CD4-positive, alpha-beta T cell treated with Interleukin-4 for 1 hour (primary cell): Measurements from ENCODE around the gene PLAAT2.
"Not testable (repeated sequence)": the region's sequence is repeated elsewhere in the genome, so short reads cannot be mapped to it uniquely, and the experiment has no call there.

Experiments used
- DNase-seq, 2 donors: peaks; one replicate each; pipeline ENCODE4 v3.0.0-alpha.2; 2020 to 2022

The PLAAT2 gene

DNA sequence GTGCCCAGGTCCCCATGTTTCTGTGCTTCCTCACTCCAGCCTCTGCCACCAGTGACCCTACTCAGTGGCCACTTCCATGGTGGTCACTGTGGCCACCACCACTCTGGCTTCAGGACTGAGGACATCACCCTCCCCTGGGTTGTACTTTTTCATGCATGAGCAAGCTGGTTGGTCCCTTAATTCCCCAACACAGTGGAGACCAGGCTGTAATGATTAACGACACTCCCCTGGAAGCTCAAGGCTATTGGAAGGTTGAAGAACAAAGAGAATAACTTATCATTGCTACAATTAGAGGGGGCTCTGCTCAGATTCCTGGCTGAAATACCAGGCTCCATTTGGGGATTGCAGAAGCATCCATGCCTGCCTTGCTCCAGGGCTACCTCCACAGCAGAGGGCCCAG is 16.1 kb downstream of the PLAAT2 start:
- DNase-seq = no peak

DNA sequence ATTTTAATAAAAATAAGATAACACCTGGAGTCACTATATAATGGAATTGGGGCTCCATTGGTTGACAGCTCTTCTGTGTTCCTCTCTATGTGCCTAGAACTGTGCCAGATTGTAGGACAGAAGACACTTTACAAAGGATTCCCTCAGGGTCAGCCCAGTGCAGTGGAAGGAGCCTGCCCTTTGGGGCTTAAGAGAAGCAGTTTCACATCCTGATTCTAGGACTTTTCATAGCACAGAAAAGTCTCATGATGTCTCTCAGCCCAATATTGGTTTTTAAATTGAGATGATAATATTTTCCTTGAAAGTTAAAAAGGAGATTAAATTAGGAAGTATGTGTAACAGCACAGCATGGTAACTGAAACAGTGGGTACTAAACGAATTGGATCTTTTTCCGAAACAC is 19.5 kb downstream of the PLAAT2 start:
- no peak for DNase-seq

DNA sequence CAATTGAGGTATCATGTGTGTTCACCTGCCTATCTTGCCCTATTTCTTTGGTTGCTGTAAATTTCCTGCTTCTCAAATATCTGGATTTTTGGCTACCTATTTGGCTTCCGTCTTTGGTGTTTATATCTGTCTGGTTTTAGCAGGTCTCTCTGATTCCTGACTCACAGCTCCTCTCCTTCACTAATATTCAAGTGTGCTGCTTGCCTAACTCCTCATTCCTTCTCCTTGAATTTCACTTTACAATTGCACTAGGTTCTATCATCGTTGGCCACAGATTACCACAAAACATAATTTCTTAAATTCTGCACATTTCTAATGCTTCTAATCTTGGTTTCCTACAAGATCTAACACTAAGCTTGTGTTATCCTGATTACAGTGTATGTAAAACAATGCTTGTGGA is 20.7 kb downstream of the PLAAT2 start:
- DNase-seq = not testable (repeated sequence)

DNA sequence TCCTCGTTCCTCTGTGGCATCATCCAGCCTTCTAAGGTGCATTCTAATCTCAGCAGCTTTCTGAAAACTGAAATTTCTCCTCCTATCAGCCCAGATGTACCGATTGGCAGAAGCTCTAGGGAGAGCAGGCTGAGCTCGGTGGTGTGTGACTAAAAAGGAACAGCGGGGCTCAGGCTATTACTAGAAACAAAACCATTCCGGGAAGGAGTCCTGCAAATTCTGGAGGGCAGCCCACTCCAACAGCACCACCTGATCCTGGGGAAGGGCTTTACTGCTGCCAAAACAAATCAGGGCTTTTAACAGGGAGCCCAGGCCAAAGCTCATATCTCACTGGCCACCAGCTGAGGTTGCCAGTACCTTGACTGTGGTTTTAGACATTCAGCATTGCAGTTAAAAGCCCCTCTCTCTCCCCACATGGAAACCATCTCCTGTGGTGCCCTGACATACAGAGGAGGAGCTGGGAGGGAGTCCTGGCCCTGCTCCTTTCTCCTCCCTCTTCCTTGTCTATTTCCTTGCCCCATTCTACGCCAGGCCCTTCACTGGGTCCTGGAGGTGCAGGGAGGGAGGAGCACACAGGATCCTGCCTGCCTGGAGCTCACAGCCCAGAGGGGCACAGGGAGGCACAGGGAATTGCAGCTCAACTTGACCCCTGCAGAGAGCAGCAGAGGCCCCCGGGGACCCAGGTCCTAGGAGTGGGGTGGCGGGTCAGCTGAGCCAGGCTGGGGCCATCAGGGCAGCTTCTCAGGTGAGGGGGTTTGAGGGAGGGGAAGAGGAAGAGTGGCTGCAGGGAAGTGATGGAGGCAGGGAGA is 25.7 kb downstream of the PLAAT2 start:
- no peak for DNase-seq

DNA sequence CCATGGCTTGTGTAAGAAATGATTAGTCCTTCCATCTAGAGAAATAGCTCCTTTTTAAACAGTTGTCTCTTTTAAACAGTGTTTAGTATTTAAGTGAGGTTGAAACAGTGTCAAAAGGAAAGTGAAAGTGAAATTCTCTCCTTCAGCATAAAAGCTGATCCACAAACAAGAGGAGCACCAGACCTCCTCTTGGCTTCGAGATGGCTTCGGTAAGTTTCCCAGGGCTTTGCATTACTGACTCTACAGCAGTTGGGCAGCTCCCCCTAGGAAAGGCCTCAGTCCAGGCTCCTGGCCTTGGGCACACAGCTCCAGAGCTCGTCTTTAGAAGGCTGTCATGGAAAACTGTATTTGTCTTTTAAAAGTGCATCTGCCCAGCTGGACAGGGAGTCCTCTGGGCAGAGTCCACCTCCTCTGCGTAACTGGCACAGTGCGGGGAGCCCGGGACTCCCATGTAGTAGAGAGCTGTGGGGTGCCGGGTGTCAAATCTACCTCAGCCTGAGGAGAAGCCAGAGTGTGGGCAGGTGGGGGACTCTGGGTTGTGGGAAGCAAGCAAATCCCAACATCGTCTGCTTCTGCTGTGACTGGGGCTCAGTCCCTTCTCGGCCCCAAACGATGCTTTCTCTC is 26.4 kb downstream of the PLAAT2 start, which contains the start of gene PLAAT4:
TSS of gene PLAAT4 (plus strand) at position 140 of the 624 bp plus-strand sequence. CDS start at position 201, 61 bp downstream.
- DNase-seq = peak; percentile 35 to 74

DNA sequence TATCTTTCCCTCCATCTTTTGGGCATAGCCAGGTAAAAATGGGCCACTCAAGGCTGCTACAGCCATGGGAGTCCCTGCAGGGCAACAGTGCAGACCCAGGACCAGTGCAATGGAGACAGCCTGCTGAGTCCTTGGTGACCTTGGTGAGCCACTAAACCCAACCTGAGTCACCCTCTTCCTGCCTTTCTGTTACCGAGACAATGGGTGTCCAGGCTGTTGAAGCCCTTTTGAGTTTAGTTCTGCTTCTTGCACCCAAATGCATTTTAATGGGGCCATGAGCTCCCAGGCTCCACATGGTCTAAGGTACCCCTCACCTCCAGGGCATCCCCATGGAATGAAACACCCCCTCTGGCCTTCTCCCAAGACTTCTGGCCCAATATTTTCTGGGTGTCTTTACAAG is 27.4 kb downstream of the PLAAT2 start:
- DNase-seq = peak in 1 of 2 donors; percentile 46

DNA sequence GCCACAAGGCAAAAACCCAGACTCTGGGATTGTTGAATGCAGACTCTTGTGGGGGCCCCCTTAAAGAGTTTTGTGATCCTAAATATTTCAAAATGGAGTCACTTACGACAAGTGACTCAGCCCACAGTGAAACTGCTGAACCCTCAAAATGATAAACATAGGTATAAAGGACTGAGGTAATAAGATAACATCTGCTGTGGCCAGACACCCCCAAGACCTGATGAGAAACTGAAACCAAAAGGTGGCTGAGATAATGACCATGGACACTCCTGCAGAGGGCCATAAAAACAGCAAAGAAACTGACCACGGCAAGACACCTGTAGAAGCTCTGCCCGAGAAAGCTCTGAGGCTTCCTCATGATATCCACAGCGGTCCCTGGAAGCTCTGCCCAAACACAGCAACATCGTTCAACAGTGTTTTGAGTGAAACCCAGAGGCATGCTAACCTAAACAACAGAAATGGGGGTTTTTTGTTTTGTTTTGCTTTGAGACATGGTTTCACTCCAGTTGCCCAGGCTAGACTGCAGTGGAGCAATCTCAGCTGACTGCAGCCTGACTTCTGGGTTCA is 28.2 kb downstream of the PLAAT2 start:
- peak in 1 of 2 donors; percentile 50 for DNase-seq

DNA sequence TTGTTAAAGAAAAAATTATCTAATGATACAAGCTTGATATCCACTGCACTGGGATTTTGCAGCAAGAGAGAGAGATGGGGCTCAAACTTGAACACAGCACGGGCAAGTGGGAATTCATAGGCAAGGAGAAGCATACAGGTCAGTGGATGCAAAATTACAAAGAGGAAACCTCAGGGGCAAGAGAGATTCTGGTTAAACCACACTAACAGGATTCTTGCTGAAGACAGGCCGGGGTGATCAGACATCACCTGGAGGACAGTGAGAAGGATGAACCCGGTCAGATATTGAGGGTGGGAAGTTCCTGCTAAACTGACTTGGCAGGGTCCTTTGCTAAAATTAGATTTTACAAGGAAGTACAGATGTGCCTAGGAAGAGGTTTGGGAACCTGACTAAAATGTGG is 29.1 kb downstream of the PLAAT2 start:
- DNase-seq = no peak

DNA sequence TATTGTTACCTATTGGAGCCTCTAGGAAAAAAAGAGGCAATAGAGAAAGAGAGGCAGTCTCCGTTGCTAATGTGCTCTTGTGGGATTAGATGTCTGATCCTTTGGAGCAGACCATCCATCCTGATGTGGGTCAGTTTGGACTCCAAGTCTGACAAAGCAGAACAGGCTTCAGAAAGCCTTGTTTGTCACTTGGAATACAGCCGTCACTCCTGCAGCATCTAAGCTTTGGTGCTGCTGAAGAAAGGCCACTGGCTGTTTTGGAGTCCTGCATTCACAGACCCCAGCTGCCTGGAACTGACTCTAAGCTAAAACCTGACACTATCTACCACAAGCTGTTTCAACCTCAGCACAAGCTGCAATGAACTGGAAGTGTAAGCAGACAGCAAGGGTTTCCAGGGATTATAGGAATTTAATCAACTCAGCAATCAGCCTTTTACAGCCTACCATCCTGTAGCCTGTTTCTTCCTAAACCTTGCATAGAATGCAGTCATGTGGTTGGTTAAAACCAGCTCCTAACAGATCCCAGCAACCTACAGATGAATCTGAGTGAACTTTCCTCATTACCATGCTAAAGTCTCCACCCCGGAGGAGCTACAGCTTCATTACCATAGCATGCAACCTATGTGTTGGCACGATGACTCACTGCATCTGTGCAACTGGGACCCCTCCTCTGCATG is 30.2 kb downstream of the PLAAT2 start:
- no peak for DNase-seq

DNA sequence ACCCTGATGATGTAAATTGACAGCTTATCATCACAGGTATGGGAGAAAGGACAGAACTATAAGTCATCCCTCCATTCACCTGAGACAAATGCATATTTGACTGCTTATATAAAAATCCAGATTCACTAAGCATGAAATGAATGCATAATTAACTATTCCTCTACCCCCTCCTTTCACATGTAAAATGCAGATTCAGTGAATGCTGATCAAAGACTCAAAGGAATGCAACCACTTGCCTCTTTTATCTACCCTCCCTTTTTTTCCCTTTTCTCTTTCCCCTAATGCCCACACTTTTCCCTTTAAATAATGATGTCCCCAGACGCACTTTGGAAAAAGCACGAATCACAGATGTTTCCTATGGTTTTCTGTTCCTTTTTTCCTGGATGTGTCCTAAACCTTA is 31.1 kb downstream of the PLAAT2 start:
- DNase-seq = no peak

DNA sequence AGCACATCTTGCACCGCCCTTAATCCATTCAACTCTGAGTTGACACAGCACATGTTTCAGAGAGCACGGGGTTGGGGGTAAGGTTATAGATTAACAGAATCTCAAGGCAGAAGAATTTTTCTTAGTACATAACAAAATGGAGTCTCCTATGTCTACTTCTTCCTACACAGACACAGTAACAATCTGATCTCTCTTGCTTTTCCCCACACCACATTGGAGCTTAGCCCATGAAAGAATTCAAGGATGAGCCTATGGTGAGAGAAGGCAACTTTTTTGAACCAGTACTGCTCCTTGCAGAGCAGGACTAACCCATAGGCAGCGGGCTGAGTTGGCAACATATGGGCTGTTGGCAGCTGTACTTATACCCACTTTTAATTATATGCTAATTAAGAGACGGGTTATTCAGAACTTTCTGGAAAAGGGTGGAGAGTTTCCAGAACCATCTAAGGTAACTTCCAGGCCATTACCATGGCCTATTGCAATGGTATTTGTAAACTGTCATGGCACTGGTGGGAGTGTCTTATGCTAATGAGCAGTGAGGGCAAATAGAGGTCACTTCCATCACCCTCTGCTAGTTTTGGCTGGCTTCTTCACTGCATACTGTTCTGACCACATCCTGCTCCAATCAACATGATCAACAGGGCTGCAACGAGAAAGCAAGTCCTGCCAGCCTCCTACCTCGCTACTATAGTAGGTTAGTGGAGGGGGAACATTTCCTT is 31.9 kb downstream of the PLAAT2 start:
- peak; percentile 80 to 88 for DNase-seq

DNA sequence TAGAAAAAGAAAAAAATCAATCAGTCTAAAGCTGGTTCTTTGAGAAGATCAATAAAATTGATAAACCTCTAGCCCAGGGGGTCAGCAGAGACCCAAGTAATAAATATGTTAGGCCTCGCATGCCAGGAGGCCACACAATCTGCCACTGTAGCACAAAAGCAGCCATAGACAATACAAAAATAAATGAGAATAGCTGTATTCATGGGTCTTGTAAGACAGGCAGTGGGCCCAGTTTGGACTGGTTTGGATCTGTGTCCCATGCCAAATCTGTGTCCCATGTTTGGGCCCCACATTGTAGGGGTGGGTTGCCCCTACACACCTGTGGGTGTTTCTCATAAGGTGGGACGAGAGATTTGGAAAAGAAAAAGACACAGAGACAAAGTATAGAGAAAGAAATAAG is 33.2 kb downstream of the PLAAT2 start:
- DNase-seq = no peak

DNA sequence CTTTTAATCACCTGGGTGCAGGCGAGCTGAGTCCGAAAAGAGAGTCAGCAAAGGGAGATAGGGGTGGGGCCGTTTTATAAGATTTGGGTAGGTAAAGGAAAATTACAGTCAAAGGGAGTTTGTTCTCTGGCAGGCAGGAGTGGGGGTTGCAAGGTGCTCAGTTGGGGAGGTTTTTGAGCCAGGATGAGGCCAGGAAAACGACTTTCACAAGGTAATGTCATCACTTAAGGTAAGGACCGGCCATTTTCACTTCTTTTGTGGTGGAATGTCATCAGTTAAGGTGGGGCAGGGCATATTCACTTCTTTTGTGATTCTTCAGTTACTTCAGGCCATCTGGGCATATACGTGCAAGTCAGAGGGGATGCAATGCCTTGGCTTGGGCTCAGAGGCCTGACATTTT is 33.8 kb downstream of the PLAAT2 start:
- DNase-seq = not testable (repeated sequence)

DNA sequence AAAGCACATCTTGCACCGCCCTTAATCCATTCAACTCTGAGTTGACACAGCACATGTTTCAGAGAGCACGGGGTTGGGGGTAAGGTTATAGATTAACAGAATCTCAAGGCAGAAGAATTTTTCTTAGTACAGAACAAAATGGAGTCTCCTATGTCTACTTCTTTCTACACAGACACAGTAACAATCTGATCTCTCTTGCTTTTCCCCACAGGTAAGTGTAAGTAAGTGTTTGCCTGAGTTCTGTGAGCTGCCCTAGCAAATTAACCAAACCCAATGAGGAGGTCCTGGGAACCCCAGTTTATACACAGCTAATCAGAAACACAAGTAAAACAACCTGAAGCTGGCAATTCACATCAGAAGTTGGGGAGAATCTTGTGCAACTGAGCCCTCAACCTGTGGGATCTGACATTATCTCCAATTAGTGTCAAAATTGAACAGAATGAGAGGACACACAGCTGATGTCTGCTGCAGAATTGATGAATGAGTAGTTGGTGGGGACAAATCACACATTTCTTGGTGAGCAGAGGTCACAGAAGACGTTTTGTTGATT is 34.4 kb downstream of the PLAAT2 start:
- DNase-seq = not testable (repeated sequence)

DNA sequence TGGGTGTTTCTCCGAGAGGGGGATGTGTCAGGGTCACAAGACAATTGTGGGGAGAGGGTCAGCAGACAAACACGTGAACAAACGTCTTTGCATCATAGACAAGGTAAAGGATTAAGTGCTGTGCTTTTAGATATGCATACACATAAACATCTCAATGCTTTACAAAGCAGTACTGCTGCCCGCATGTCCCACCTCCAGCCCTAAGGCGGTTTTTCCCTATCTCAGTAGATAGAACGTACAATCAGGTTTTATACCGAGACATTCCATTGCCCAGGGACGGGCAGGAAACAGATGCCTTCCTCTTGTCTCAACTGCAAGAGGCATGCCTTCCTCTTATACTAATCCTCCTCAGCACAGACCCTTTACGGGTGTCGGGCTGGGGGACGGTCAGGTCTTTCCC is 35.0 kb downstream of the PLAAT2 start:
- not testable (repeated sequence) for DNase-seq

DNA sequence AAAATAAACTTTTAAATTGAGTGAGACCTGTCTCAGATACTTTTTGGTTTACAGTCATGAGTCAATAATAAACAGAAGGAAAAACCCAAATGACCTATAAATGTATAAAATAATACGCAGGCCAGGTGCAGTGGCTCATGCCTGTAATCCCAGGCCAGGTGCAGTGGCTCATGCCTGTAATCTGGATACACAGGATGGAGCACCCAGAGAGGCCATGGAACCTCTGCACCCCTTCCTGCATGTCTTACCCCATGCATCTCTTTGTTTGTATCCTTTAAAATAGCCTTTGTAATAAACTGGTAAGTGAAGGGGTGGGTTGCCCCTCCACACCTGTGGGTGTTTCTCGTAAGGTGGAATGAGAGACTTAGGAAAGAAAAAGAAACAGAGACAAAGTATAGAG is 35.5 kb downstream of the PLAAT2 start:
- no peak for DNase-seq

DNA sequence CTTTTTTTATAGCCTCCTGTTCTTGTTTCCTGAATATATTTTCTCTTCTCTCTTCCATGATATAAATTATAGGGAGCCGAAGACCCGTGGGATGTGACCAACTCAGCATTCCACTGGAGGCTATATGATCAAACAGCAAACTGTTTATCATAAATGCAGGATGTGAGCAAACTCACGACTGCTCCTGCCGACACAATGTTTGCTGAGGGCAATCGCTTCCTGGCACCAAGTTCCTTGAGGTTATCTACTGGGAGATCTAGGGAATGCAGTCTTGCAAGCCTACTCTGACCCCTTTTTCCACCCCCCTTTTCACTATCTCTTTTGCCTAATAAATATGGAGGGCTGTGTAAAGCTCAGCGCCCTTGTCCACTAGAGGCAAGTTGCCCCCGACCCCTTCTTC is 40.0 kb downstream of the PLAAT2 start:
- DNase-seq = no peak

DNA sequence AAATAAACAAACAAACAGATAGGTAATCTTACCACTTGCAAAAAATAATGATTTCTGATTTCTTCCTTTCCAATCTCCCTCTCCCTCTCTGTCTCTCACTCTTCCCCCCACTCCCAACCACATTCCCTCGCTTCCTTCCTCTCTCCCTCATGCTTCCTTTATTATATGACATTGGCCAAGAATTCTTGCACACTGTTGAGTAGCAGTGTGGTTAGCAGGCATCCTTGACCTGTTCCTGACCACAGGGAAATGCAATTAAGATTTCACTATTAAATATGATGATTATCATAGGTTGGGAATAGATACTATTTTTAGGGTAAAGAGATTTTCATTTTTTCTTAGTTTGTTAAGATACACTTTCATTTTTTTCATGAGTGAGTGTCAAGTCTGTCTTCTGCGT is 41.3 kb downstream of the PLAAT2 start:
- no peak for DNase-seq

DNA sequence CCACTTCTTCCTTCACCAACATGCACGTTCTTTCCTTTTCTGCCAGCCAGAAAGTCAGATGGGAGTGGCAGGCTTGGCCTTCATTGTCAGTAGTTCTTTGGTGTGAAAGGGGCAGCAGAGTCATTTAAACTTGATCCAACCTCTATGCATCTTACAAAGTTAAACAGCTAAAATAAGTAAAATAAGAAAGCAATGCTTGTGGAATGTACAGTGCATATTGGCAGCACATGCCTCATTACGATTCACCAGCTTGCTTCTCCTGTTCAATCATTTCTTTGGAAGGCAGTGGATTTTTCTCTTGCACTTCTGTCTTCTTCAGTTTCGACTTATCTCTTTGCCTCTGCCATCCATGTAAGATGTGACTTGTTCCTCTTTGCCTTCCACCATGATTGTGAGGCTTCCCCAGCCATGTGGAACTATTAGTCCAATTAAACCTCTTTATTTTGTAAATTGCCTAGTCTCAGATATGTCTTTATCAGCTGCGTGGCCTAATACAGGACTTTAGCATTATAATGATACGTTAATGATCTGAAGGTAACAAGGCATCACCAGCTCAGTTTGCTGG is 42.5 kb downstream of the PLAAT2 start:
- DNase-seq = no peak

DNA sequence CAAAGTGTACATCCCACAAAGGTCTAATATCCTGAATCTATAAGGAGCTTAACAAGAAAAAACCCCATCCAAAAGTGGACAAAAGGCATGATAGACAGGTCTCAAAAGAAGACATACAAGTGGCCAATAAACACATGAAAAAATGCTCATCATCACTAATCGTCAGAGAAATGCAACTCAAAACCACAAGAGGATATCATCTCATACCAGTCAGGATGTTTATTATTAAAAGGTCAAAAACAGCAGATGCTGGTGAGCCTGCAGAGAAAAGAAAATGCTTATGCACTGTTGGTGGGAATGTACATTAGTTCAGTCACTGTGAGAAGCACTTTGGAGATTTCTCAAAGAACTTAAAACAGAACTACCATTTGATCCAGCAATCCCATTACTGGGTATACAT is 44.6 kb downstream of the PLAAT2 start:
- peak in 1 of 2 donors; percentile 51 for DNase-seq

DNA sequence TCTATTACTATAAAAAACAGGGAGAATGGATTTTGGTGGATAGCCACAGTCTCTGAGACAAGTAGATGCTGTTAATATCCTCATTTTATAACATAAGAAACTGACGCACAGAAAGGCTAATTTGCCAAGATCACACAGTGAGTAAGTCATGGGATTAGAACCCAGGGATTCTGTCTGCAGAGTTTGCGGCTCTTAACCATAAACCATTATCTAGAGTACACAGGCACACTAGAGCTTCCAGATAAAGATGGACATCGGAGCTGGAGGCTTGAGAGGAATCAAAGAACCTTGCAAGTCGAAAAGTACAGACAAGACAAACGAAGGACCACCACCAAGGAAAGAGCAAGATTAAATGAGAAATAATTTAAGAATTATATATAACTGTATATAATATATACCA is 46.0 kb downstream of the PLAAT2 start:
- DNase-seq = no peak

DNA sequence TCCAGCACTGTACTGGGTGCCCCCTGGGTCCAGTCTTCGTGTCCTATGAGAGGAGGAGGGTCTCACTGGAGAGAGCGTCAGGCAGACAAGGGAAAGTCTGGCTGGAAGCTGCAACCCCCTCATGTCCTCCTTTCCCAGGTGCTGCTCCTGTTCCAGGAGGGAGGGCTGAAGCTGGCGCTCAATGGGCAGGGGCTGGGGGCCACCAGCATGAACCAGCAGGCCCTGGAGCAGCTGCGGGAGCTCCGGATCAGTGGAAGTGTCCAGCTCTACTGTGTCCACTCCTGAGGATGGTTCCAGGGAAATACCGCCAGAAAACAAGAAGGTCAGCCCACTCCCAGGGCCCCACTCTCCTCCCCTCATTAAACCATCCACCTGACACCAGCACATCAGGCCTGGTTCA is 47.1 kb downstream of the PLAAT2 start:
- no peak for DNase-seq
